ENCODE measurements around the gene SPPL2B.

Gene SPPL2B

GRCh38 chr19:2357279-2358206 lies 29.1 kb downstream of the SPPL2B start:
- no peak for TF ChIP-seq CTCF (conservative IDR thresholded peaks at IDR 0.05; ENCODE audit: control insufficient read depth, insufficient read depth, low read depth, low read length)
- no peak for DNase-seq (ENCODE audit: low read depth)
- no peak overlapping the region for H3K4me3 ChIP-seq (ENCODE audit: control insufficient read depth, low read depth, low read length)

- no peak overlapping the region for H3K4me3 ChIP-seq (ENCODE audit: control insufficient read depth, low read depth, low read length)
- no peak for TF ChIP-seq CTCF (conservative IDR thresholded peaks at IDR 0.05; ENCODE audit: control insufficient read depth, insufficient read depth, low read depth, low read length)
- no peak for DNase-seq (ENCODE audit: low read depth)
Measured at GRCh38 chr19:2358548-2359173, 30.2 kb downstream of the SPPL2B start.

- DNase-seq (ENCODE audit: low read depth) = no peak
- no peak within 1 kb of the TSS for H3K4me3 ChIP-seq (ENCODE audit: control insufficient read depth, low read depth, low read length)
- no peak for TF ChIP-seq CTCF (conservative IDR thresholded peaks at IDR 0.05; ENCODE audit: control insufficient read depth, insufficient read depth, low read depth, low read length)
Measured at GRCh38 chr19:2359992-2360685, 31.7 kb downstream of the SPPL2B start, which contains the start of gene TMPRSS9. TSS of gene TMPRSS9 (plus strand) at chr19:2360265. CDS start at chr19:2389786, 29,521 bp downstream.

- TF ChIP-seq CTCF (conservative IDR thresholded peaks at IDR 0.05; ENCODE audit: control insufficient read depth, insufficient read depth, low read depth, low read length) = no peak
- no peak overlapping the region for H3K4me3 ChIP-seq (ENCODE audit: control insufficient read depth, low read depth, low read length)
- no peak for DNase-seq (ENCODE audit: low read depth)
Measured at GRCh38 chr19:2360833-2361232, 32.3 kb downstream of the SPPL2B start.

DNA sequence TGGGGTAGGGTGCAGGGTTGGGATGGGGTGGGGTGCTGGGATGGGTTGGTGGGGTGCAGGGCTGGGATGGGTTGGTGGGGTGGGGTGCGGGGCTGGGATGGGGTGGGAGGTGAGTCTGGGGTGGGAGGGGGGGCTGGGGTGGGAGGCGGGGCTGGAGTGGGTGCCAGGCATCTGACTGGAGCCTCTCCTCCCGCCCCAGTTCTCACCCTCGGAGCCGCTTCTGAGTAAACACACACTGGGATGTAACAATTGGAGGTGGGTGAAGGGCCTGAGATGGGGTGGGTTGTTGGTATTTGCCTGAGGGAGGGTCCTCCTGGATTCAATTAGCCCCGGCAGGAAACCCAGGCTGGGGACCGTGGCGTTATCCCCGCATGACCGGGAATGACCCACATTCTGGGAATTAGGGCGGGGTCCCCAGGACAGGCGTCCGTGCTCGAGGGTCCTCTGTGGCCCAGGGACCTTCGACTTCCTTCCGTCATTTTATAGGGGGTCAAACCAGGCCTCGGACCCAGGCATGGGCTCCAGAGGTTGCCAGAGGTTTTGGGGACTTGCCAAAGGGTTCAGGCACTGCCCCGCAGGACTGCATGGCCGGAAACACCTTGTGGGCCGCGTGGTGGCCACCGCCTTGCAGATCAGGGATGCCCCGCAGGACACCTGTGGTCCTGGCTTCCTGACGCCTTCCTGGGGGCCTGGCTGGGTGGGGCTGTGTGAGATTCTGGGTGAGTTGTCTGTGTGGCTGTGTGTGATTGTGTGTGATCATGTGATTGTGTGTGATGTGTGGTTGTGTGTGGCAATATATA lies 33.0 kb downstream of the SPPL2B start:
- no peak for DNase-seq (ENCODE audit: low read depth)
- no peak for TF ChIP-seq CTCF (conservative IDR thresholded peaks at IDR 0.05; ENCODE audit: control insufficient read depth, insufficient read depth, low read depth, low read length)
- H3K4me3 ChIP-seq (ENCODE audit: control insufficient read depth, low read depth, low read length) = no peak overlapping the region

All from fibroblast of mammary gland (primary cell).